C4-2B (cell line): ENCODE measurements around the gene SLX4IP.

Experiments used
- ZFX ChIP-seq: fragments of 450-650 bp; IDR thresholded peaks from 2 replicates; pipeline ENCODE4 v1.6.1; 2017
- TF ChIP-seq, protein P1 (sequence below): fragments of 450-650 bp; conservative IDR thresholded peaks from 2 replicates; pipeline ENCODE4 v1.5.1; 2017; ENCODE audit warnings: mild to moderate bottlenecking

DNA sequence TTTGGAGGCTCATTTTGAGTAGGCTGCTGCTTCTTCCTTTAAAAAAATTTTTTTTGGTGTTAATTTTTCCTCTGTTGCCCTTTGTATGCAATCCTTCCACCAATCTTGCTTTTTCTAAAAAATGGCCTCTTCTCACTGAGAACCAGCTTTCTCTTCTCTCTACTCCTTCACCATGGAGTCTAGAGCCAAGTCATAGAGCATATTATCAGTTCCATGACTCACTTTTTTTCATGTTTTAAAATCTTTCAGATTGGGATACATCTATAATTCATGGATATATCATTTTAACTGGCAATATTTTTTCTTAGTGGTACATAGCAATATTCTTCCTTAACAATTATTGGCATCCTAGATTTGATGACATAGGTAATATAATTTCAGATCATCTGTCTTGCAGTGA lies 62.7 kb downstream of the SLX4IP start:
- TF ChIP-seq, protein P1, sequence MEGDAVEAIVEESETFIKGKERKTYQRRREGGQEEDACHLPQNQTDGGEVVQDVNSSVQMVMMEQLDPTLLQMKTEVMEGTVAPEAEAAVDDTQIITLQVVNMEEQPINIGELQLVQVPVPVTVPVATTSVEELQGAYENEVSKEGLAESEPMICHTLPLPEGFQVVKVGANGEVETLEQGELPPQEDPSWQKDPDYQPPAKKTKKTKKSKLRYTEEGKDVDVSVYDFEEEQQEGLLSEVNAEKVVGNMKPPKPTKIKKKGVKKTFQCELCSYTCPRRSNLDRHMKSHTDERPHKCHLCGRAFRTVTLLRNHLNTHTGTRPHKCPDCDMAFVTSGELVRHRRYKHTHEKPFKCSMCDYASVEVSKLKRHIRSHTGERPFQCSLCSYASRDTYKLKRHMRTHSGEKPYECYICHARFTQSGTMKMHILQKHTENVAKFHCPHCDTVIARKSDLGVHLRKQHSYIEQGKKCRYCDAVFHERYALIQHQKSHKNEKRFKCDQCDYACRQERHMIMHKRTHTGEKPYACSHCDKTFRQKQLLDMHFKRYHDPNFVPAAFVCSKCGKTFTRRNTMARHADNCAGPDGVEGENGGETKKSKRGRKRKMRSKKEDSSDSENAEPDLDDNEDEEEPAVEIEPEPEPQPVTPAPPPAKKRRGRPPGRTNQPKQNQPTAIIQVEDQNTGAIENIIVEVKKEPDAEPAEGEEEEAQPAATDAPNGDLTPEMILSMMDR: no peak
- TF ChIP-seq ZFX: no peak
